Measurements from ENCODE around the gene DAB2IP.

DNA sequence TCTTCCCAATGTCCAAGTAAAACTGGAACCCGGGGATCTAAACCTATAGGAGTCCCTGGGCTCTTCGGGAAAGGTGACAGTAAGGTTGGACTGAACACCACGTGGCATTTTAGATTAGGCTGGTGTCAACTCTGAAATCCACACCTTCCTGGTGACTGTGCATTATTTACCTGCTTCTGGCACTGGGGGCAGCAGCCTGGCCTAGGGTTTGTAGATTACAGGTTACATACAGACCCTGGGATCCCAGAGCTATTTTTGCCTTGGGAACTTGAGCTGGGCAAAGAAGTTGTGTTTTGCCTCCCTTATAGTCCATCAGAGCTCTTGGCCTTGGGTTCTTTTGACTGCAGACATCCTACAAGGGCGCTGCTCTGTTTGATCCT lies 173.2 kb downstream of the DAB2IP start:
- TF ChIP-seq CTCF (conservative IDR thresholded peaks at IDR 0.05) (no peak), ZFX (IDR thresholded peaks at IDR 0.05) (no peak)
